Measurements from ENCODE around the gene FGF6. TPM values are rescaled to one million over a fixed set of nuclear protein-coding genes. Genes with fewer than 3 reads are reported as not detected.

FGF6 gene
- total and polyA plus RNA-seq, 9 of the 15 experiments (the other 6 are each of a cell fraction or from before 2014, with no cell fraction given): 0.14 TPM; not detected in 8

DNA sequence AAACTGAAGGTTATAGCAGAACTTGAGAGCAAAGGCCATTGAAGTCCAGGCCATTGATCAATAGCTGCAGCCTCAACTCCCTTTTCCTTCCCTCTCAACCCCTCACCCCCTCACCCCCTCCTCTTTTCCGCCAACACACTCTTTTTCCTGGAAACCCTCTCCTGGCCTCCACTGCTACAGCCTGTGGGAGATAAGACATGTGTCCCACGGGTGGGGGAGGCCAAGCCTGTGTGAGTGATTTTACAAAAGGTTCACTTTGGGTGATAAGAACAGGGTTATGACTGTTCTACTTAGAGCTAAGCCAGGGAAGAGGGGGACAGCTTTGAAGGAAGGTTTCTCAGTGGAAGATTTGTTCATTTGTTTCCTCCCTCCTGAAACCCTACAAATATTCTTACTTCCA lies 57.0 kb downstream of the FGF6 start (continued):
- TF ChIP-seq, protein P1, sequence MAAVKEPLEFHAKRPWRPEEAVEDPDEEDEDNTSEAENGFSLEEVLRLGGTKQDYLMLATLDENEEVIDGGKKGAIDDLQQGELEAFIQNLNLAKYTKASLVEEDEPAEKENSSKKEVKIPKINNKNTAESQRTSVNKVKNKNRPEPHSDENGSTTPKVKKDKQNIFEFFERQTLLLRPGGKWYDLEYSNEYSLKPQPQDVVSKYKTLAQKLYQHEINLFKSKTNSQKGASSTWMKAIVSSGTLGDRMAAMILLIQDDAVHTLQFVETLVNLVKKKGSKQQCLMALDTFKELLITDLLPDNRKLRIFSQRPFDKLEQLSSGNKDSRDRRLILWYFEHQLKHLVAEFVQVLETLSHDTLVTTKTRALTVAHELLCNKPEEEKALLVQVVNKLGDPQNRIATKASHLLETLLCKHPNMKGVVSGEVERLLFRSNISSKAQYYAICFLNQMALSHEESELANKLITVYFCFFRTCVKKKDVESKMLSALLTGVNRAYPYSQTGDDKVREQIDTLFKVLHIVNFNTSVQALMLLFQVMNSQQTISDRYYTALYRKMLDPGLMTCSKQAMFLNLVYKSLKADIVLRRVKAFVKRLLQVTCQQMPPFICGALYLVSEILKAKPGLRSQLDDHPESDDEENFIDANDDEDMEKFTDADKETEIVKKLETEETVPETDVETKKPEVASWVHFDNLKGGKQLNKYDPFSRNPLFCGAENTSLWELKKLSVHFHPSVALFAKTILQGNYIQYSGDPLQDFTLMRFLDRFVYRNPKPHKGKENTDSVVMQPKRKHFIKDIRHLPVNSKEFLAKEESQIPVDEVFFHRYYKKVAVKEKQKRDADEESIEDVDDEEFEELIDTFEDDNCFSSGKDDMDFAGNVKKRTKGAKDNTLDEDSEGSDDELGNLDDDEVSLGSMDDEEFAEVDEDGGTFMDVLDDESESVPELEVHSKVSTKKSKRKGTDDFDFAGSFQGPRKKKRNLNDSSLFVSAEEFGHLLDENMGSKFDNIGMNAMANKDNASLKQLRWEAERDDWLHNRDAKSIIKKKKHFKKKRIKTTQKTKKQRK (IDR thresholded peaks at IDR 0.05; ENCODE audit: borderline replicate concordance, low read depth, low read length): no peak
- no peak for TF ChIP-seq TSC22D4 (tag; IDR thresholded peaks at IDR 0.05)
- TF ChIP-seq KHSRP (IDR thresholded peaks at IDR 0.05): no peak
- TF ChIP-seq, protein P2, sequence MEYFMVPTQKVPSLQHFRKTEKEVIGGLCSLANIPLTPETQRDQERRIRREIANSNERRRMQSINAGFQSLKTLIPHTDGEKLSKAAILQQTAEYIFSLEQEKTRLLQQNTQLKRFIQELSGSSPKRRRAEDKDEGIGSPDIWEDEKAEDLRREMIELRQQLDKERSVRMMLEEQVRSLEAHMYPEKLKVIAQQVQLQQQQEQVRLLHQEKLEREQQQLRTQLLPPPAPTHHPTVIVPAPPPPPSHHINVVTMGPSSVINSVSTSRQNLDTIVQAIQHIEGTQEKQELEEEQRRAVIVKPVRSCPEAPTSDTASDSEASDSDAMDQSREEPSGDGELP (CRISPR knock-in tag; IDR thresholded peaks at IDR 0.05; ENCODE audit: borderline replicate concordance): no peak
- no peak for TF ChIP-seq STAG1 (CRISPR knock-in tag; IDR thresholded peaks at IDR 0.05; ENCODE audit: borderline replicate concordance)
- TF ChIP-seq PHTF2 (CRISPR knock-in tag; IDR thresholded peaks at IDR 0.05): no peak
- TF ChIP-seq, protein P3, sequence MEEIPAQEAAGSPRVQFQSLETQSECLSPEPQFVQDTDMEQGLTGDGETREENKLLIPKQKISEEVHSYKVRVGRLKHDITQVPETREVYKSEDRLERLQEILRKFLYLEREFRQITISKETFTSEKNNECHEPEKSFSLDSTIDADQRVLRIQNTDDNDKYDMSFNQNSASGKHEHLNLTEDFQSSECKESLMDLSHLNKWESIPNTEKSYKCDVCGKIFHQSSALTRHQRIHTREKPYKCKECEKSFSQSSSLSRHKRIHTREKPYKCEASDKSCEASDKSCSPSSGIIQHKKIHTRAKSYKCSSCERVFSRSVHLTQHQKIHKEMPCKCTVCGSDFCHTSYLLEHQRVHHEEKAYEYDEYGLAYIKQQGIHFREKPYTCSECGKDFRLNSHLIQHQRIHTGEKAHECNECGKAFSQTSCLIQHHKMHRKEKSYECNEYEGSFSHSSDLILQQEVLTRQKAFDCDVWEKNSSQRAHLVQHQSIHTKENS (CRISPR knock-in tag; IDR thresholded peaks at IDR 0.05): no peak
- no peak for TF ChIP-seq NCOA6 (IDR thresholded peaks at IDR 0.05)
- TF ChIP-seq CHD4 (IDR thresholded peaks at IDR 0.05; ENCODE audit: insufficient read depth, insufficient replicate concordance, low read depth, low read length, poor library complexity, severe bottlenecking): no peak
- TF ChIP-seq HDAC8 (tag; IDR thresholded peaks at IDR 0.05): no peak
- no peak for TF ChIP-seq HDGF (IDR thresholded peaks at IDR 0.05)
- TF ChIP-seq ZNF324 (CRISPR knock-in tag; IDR thresholded peaks at IDR 0.05): no peak
- no peak for TF ChIP-seq BCL6 (CRISPR knock-in tag; IDR thresholded peaks at IDR 0.05)
- TF ChIP-seq RBM39 (optimal IDR thresholded peaks at IDR 0.05; ENCODE audit: low read depth, low read length): no peak
- TF ChIP-seq RBM14 (IDR thresholded peaks at IDR 0.05; ENCODE audit: borderline replicate concordance, insufficient read depth, low read depth, low read length): no peak
- TF ChIP-seq ZFPM2 (CRISPR knock-in tag; IDR thresholded peaks at IDR 0.05): no peak
- no peak for TF ChIP-seq CC2D1A (IDR thresholded peaks at IDR 0.05)
- TF ChIP-seq, protein P4, sequence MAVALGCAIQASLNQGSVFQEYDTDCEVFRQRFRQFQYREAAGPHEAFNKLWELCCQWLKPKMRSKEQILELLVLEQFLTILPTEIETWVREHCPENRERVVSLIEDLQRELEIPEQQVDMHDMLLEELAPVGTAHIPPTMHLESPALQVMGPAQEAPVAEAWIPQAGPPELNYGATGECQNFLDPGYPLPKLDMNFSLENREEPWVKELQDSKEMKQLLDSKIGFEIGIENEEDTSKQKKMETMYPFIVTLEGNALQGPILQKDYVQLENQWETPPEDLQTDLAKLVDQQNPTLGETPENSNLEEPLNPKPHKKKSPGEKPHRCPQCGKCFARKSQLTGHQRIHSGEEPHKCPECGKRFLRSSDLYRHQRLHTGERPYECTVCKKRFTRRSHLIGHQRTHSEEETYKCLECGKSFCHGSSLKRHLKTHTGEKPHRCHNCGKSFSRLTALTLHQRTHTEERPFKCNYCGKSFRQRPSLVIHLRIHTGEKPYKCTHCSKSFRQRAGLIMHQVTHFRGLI (CRISPR knock-in tag; IDR thresholded peaks at IDR 0.05): no peak
- TF ChIP-seq, protein P5, sequence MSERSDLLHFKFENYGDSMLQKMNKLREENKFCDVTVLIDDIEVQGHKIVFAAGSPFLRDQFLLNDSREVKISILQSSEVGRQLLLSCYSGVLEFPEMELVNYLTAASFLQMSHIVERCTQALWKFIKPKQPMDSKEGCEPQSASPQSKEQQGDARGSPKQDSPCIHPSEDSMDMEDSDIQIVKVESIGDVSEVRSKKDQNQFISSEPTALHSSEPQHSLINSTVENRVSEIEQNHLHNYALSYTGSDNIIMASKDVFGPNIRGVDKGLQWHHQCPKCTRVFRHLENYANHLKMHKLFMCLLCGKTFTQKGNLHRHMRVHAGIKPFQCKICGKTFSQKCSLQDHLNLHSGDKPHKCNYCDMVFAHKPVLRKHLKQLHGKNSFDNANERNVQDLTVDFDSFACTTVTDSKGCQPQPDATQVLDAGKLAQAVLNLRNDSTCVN (CRISPR knock-in tag; IDR thresholded peaks at IDR 0.05): no peak
- TF ChIP-seq IRF2 (CRISPR knock-in tag; IDR thresholded peaks at IDR 0.05): no peak
- TF ChIP-seq NELFE (IDR thresholded peaks at IDR 0.05; ENCODE audit: insufficient read depth, insufficient read length): no peak
- TF ChIP-seq E2F3 (CRISPR knock-in tag; IDR thresholded peaks at IDR 0.05): no peak
